Measurements from ENCODE around the gene SCN1A. TPM values are rescaled to one million over a fixed set of nuclear protein-coding genes. Genes with fewer than 3 reads are reported as not detected.

The SCN1A gene
- total and polyA plus RNA-seq, 10 of the 15 experiments (the other 5 are each of a cell fraction or from before 2014, with no cell fraction given): not detected

DNA sequence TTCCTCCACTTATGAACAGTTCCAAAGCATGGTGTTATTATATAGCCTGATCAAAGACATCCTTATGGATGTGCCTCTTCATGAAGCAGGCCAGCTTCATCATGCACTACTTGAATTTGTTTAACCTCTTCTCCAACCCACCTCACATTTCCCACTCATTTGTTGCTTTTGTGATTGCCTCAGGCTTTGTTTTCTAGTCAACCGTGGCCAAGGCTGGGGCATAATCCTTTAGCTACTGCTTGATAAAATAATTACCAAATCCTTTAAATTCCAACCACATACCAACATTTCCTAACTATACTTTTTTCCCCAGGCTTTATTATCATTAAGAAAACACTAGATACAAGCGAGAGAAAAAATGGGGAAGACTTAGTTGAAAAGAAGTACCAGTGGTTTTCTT, 39.6 kb upstream of the SCN1A start:
- Histone ChIP-seq H3K27ac (ENCODE audit: control insufficient read depth, insufficient read depth) (no peak overlapping the region), H3K4me2 (ENCODE audit: control insufficient read depth, insufficient read depth) (no peak overlapping the region), H3K9ac (ENCODE audit: control insufficient read depth, insufficient read depth, low read length) (no peak overlapping the region), H3K79me2 (ENCODE audit: control insufficient read depth, insufficient read depth, low read length) (no peaks in the 10 kb centered on the region), H4K20me1 (ENCODE audit: control insufficient read depth, insufficient read depth) (no peaks in the 10 kb centered on the region), H3K27me3 (replicated peaks in 1 of 2; ENCODE audit: control insufficient read depth in 2 of 2, insufficient read depth in 2 of 2, low read length in 1 of 2) (no peaks in the 10 kb centered on the region), H3K36me3 (ENCODE audit: control insufficient read depth in 2 of 2, insufficient read depth in 2 of 2, low read length in 1 of 2) (no peaks in the 10 kb centered on the region), H3K4me1 (ENCODE audit: control insufficient read depth, insufficient read depth, low read length) (no peaks in the 10 kb centered on the region), H3K9me3 (replicated peaks; ENCODE audit: control insufficient read depth, insufficient read depth, low read length) (no peaks in the 10 kb centered on the region), H2AFZ (ENCODE audit: control insufficient read depth, low read depth, low read length) (no peak overlapping the region), H3K4me3 (no peak overlapping the region)
- SMC1A ChIA-PET (ENCODE audit: uncharacterized antibody, unreplicated experiment): no interaction called here
- no TSS peak for BruUV-seq (replicated peaks)
- POLR2A ChIA-PET: no interaction called here
- ATAC-seq (no peak), DNase-seq (ENCODE audit: low read depth, low spot score) (no peak), FAIRE-seq (no peak)
- in situ Hi-C loops (cut with MboI) (no loop called here), intact Hi-C loops (cut with micrococcal nuclease; ENCODE audit: unreplicated experiment) (no loop called here)
- WGBS (ENCODE audit: insufficient coverage, insufficient replicate concordance, low lambda C conversion rate, missing lambda C conversion rate): 2% methylated on average over 2 of the region's 2 CpGs
- RAD21 ChIA-PET (ENCODE audit: unreplicated experiment): no interaction called here
- no peak for TF ChIP-seq TBL1XR1 (IDR thresholded peaks at IDR 0.05; ENCODE audit: low read depth, low read length)
- TF ChIP-seq RCOR1 (conservative IDR thresholded peaks at IDR 0.05; ENCODE audit: low read depth, low read length): no peak
- no peak for TF ChIP-seq ETV6 (conservative IDR thresholded peaks at IDR 0.05 in 1 of 2, IDR thresholded peaks at IDR 0.05 in 1 of 2; ENCODE audit: borderline replicate concordance in 1 of 2, low read depth in 1 of 2)
- TF ChIP-seq, protein P1, sequence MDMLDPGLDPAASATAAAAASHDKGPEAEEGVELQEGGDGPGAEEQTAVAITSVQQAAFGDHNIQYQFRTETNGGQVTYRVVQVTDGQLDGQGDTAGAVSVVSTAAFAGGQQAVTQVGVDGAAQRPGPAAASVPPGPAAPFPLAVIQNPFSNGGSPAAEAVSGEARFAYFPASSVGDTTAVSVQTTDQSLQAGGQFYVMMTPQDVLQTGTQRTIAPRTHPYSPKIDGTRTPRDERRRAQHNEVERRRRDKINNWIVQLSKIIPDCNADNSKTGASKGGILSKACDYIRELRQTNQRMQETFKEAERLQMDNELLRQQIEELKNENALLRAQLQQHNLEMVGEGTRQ (IDR thresholded peaks at IDR 0.05; ENCODE audit: borderline replicate concordance, low read depth, low read length): no peak
- TF ChIP-seq IKZF2 (IDR thresholded peaks at IDR 0.05): no peak
- TF ChIP-seq E4F1 (IDR thresholded peaks at IDR 0.05; ENCODE audit: borderline replicate concordance, partially characterized antibody): no peak
- TF ChIP-seq NR2C2 (IDR thresholded peaks at IDR 0.05; ENCODE audit: borderline replicate concordance, control insufficient read depth, insufficient read length, low read depth): no peak
- TF ChIP-seq HDAC6 (IDR thresholded peaks at IDR 0.05; ENCODE audit: unreplicated experiment): no peak
- no peak for TF ChIP-seq ZNF207 (IDR thresholded peaks at IDR 0.05; ENCODE audit: borderline replicate concordance)
- no peak for TF ChIP-seq TARDBP (IDR thresholded peaks at IDR 0.05; ENCODE audit: borderline replicate concordance)
- no peak for TF ChIP-seq CHD4 (IDR thresholded peaks at IDR 0.05)
- no peak for TF ChIP-seq SUZ12 (IDR thresholded peaks at IDR 0.05; ENCODE audit: unreplicated experiment)
- TF ChIP-seq, protein P2, sequence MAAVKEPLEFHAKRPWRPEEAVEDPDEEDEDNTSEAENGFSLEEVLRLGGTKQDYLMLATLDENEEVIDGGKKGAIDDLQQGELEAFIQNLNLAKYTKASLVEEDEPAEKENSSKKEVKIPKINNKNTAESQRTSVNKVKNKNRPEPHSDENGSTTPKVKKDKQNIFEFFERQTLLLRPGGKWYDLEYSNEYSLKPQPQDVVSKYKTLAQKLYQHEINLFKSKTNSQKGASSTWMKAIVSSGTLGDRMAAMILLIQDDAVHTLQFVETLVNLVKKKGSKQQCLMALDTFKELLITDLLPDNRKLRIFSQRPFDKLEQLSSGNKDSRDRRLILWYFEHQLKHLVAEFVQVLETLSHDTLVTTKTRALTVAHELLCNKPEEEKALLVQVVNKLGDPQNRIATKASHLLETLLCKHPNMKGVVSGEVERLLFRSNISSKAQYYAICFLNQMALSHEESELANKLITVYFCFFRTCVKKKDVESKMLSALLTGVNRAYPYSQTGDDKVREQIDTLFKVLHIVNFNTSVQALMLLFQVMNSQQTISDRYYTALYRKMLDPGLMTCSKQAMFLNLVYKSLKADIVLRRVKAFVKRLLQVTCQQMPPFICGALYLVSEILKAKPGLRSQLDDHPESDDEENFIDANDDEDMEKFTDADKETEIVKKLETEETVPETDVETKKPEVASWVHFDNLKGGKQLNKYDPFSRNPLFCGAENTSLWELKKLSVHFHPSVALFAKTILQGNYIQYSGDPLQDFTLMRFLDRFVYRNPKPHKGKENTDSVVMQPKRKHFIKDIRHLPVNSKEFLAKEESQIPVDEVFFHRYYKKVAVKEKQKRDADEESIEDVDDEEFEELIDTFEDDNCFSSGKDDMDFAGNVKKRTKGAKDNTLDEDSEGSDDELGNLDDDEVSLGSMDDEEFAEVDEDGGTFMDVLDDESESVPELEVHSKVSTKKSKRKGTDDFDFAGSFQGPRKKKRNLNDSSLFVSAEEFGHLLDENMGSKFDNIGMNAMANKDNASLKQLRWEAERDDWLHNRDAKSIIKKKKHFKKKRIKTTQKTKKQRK (IDR thresholded peaks at IDR 0.05; ENCODE audit: low read depth, low read length): no peak
- no peak for TF ChIP-seq ATF7 (IDR thresholded peaks at IDR 0.05; ENCODE audit: low read depth)
- TF ChIP-seq, protein P3, sequence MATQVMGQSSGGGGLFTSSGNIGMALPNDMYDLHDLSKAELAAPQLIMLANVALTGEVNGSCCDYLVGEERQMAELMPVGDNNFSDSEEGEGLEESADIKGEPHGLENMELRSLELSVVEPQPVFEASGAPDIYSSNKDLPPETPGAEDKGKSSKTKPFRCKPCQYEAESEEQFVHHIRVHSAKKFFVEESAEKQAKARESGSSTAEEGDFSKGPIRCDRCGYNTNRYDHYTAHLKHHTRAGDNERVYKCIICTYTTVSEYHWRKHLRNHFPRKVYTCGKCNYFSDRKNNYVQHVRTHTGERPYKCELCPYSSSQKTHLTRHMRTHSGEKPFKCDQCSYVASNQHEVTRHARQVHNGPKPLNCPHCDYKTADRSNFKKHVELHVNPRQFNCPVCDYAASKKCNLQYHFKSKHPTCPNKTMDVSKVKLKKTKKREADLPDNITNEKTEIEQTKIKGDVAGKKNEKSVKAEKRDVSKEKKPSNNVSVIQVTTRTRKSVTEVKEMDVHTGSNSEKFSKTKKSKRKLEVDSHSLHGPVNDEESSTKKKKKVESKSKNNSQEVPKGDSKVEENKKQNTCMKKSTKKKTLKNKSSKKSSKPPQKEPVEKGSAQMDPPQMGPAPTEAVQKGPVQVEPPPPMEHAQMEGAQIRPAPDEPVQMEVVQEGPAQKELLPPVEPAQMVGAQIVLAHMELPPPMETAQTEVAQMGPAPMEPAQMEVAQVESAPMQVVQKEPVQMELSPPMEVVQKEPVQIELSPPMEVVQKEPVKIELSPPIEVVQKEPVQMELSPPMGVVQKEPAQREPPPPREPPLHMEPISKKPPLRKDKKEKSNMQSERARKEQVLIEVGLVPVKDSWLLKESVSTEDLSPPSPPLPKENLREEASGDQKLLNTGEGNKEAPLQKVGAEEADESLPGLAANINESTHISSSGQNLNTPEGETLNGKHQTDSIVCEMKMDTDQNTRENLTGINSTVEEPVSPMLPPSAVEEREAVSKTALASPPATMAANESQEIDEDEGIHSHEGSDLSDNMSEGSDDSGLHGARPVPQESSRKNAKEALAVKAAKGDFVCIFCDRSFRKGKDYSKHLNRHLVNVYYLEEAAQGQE (IDR thresholded peaks at IDR 0.05; ENCODE audit: low read depth, low read length): no peak
- CTCF ChIA-PET: no interaction called here

All from GM12878 (cell line).